Sigmoid colon (tissue), 3 donors: ENCODE results near the gene SNX20.

Source experiments
- POLR2A ChIP-seq, 2 donors: fragments of 450-650 bp; IDR thresholded peaks; one replicate each; pipeline ENCODE4 v1.6.1; 2016; ENCODE audit warnings: antibody characterized with exemption in 2 of 2, mild to moderate bottlenecking in 2 of 2, moderate library complexity in 2 of 2
- TF ChIP-seq, protein P1 (sequence below), 4 experiments: fragments of 450-650 bp in 3 of 4; fragments of 200-600 bp in 1 of 4; IDR thresholded peaks; one replicate each; pipeline ENCODE4 v1.5.1; 2016 to 2019; ENCODE audit warnings: antibody characterized with exemption in 4 of 4, mild to moderate bottlenecking in 3 of 4, moderate library complexity in 2 of 4

DNA sequence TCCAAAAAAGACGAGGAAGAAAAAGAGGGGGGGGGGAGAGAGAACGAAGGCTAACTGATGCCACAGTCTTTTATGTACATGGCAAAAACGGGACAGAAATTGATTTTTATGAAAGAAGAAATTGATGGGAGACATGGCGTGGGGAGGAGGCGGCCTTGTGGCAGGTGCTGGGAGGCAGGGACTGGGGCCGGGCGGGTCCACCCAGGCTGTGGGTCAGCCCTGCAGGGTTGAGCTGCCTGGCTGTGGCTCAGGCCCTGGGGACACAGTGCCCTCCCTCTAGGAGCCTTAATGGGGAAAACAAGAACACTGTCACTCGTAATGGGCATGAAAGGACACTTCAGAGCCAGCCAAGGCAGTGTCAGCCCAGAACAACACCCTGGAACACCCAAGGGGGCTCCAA, 34.8 kb downstream of the SNX20 start:
- TF ChIP-seq, protein P1, sequence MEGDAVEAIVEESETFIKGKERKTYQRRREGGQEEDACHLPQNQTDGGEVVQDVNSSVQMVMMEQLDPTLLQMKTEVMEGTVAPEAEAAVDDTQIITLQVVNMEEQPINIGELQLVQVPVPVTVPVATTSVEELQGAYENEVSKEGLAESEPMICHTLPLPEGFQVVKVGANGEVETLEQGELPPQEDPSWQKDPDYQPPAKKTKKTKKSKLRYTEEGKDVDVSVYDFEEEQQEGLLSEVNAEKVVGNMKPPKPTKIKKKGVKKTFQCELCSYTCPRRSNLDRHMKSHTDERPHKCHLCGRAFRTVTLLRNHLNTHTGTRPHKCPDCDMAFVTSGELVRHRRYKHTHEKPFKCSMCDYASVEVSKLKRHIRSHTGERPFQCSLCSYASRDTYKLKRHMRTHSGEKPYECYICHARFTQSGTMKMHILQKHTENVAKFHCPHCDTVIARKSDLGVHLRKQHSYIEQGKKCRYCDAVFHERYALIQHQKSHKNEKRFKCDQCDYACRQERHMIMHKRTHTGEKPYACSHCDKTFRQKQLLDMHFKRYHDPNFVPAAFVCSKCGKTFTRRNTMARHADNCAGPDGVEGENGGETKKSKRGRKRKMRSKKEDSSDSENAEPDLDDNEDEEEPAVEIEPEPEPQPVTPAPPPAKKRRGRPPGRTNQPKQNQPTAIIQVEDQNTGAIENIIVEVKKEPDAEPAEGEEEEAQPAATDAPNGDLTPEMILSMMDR (IDR thresholded peaks at IDR 0.05): no peak
- no peak for TF ChIP-seq POLR2A (IDR thresholded peaks at IDR 0.05)
